Measurements from ENCODE around the gene HTRA3.

Gene HTRA3

GRCh38 chr4:8252301-8253173, 17.0 kb upstream of the HTRA3 start:
- H3K36me3 Mint-ChIP-seq: no peaks in the 10 kb centered on the region
- H3K4me3 Mint-ChIP-seq: no peak overlapping the region
- no peak overlapping the region for H3K27ac Mint-ChIP-seq

GRCh38 chr4:8254076-8254475, 15.5 kb upstream of the HTRA3 start:
- no peak overlapping the region for H3K27ac Mint-ChIP-seq
- no peaks in the 10 kb centered on the region for H3K9me3 Mint-ChIP-seq
- no peak for ATAC-seq
- H3K36me3 Mint-ChIP-seq: no peaks in the 10 kb centered on the region
- H3K4me3 Mint-ChIP-seq: no peak overlapping the region
- H3K4me1 Mint-ChIP-seq: no peaks in the 10 kb centered on the region
- DNase-seq (ENCODE audit: low spot score in 2 of 2): no peak

More at GRCh38 chr4:8252301-8253173, 17.0 kb upstream of the HTRA3 start:
- no peak for ATAC-seq
- DNase-seq (ENCODE audit: low spot score in 2 of 2): no peak
- Mint-ChIP-seq H3K9me3 (no peaks in the 10 kb centered on the region), H3K4me1 (no peaks in the 10 kb centered on the region)

- H3K4me3 Mint-ChIP-seq: no peak overlapping the region
- H3K9me3 Mint-ChIP-seq: no peaks in the 10 kb centered on the region
- DNase-seq (ENCODE audit: low spot score in 2 of 2) (no peak), ATAC-seq (peak; percentile 19)
- H3K36me3 Mint-ChIP-seq: no peaks in the 10 kb centered on the region
- no peak overlapping the region for H3K27ac Mint-ChIP-seq
- no peaks in the 10 kb centered on the region for H3K4me1 Mint-ChIP-seq
Measured at GRCh38 chr4:8255698-8256441, 13.7 kb upstream of the HTRA3 start.

GRCh38 chr4:8257854-8258253, 11.7 kb upstream of the HTRA3 start:
- no peak overlapping the region for H3K27ac Mint-ChIP-seq
- no peak for DNase-seq (ENCODE audit: low spot score in 2 of 2)
- H3K4me1 Mint-ChIP-seq: no peaks in the 10 kb centered on the region
- H3K4me3 Mint-ChIP-seq: no peak overlapping the region
- H3K36me3 Mint-ChIP-seq: no peaks in the 10 kb centered on the region
- H3K9me3 Mint-ChIP-seq: no peaks in the 10 kb centered on the region
- no peak for ATAC-seq

GRCh38 chr4:8258552-8259212, 10.9 kb upstream of the HTRA3 start:
- DNase-seq (ENCODE audit: low spot score in 2 of 2): no peak
- no peaks in the 10 kb centered on the region for H3K36me3 Mint-ChIP-seq
- no peaks in the 10 kb centered on the region for H3K4me1 Mint-ChIP-seq
- H3K9me3 Mint-ChIP-seq: no peaks in the 10 kb centered on the region
- no peak for ATAC-seq
- H3K27ac Mint-ChIP-seq: no peak overlapping the region
- no peak overlapping the region for H3K4me3 Mint-ChIP-seq

- Mint-ChIP-seq H3K27ac (no peak overlapping the region), H3K36me3 (no peaks in the 10 kb centered on the region), H3K4me1 (no peaks in the 10 kb centered on the region), H3K9me3 (no peaks in the 10 kb centered on the region), H3K4me3 (no peak overlapping the region)
- DNase-seq (ENCODE audit: low spot score in 2 of 2): no peak
- ATAC-seq: no peak
Measured at GRCh38 chr4:8259743-8260430, 9.7 kb upstream of the HTRA3 start.

GRCh38 chr4:8260656-8261111, 8.9 kb upstream of the HTRA3 start:
- Mint-ChIP-seq H3K4me3 (no peak overlapping the region), H3K4me1 (no peaks in the 10 kb centered on the region), H3K27ac (no peak overlapping the region), H3K36me3 (no peaks in the 10 kb centered on the region), H3K9me3 (no peaks in the 10 kb centered on the region)
- ATAC-seq (no peak), DNase-seq (ENCODE audit: low spot score in 2 of 2) (no peak)

- H3K27ac Mint-ChIP-seq: no peak overlapping the region
- peak; percentile 41 for ATAC-seq
- no peaks in the 10 kb centered on the region for H3K9me3 Mint-ChIP-seq
Measured at GRCh38 chr4:8261851-8262535, 7.6 kb upstream of the HTRA3 start.

GRCh38 chr4:8262637-8263322, 6.8 kb upstream of the HTRA3 start:
- Mint-ChIP-seq H3K4me1 (no peaks in the 10 kb centered on the region), H3K36me3 (no peaks in the 10 kb centered on the region), H3K9me3 (no peaks in the 10 kb centered on the region), H3K27ac (no peak overlapping the region), H3K4me3 (no peak overlapping the region)
- no peak for ATAC-seq
- no peak for DNase-seq (ENCODE audit: low spot score in 2 of 2)

More at GRCh38 chr4:8261851-8262535, 7.6 kb upstream of the HTRA3 start:
- DNase-seq (ENCODE audit: low spot score in 2 of 2): no peak
- Mint-ChIP-seq H3K4me1 (no peaks in the 10 kb centered on the region), H3K36me3 (no peaks in the 10 kb centered on the region), H3K4me3 (no peak overlapping the region)

GRCh38 chr4:8263397-8263796, 6.2 kb upstream of the HTRA3 start:
- DNase-seq (ENCODE audit: low spot score in 2 of 2) (no peak), ATAC-seq (no peak)
- H3K9me3 Mint-ChIP-seq: no peaks in the 10 kb centered on the region
- H3K4me3 Mint-ChIP-seq: no peak overlapping the region
- no peaks in the 10 kb centered on the region for H3K4me1 Mint-ChIP-seq
- no peak overlapping the region for H3K27ac Mint-ChIP-seq
- H3K36me3 Mint-ChIP-seq: no peaks in the 10 kb centered on the region

GRCh38 chr4:8264106-8264505, 5.4 kb upstream of the HTRA3 start:
- no peak for ATAC-seq
- H3K4me1 Mint-ChIP-seq: no peaks in the 10 kb centered on the region
- DNase-seq (ENCODE audit: low spot score in 2 of 2): no peak
- H3K36me3 Mint-ChIP-seq: no peaks in the 10 kb centered on the region
- no peaks in the 10 kb centered on the region for H3K9me3 Mint-ChIP-seq
- no peak overlapping the region for H3K27ac Mint-ChIP-seq
- no peak overlapping the region for H3K4me3 Mint-ChIP-seq

GRCh38 chr4:8265171-8265929, 4.2 kb upstream of the HTRA3 start:
- Mint-ChIP-seq H3K36me3 (no peaks in the 10 kb centered on the region), H3K27ac (no peak overlapping the region), H3K9me3 (no peaks in the 10 kb centered on the region), H3K4me3 (no peak overlapping the region), H3K4me1 (no peaks in the 10 kb centered on the region)
- DNase-seq (ENCODE audit: low spot score in 2 of 2) (no peak), ATAC-seq (no peak)

- DNase-seq (ENCODE audit: low spot score in 2 of 2) (no peak), ATAC-seq (no peak)
- no peaks in the 10 kb centered on the region for H3K9me3 Mint-ChIP-seq
- no peak overlapping the region for H3K27ac Mint-ChIP-seq
- H3K36me3 Mint-ChIP-seq: no peaks in the 10 kb centered on the region
- no peak overlapping the region for H3K4me3 Mint-ChIP-seq
- no peaks in the 10 kb centered on the region for H3K4me1 Mint-ChIP-seq
Measured at GRCh38 chr4:8266088-8266487, 3.5 kb upstream of the HTRA3 start.

- Mint-ChIP-seq H3K9me3 (no peaks in the 10 kb centered on the region), H3K4me3 (no peak overlapping the region), H3K36me3 (no peaks in the 10 kb centered on the region), H3K4me1 (no peaks in the 10 kb centered on the region), H3K27ac (no peak overlapping the region)
- ATAC-seq (no peak), DNase-seq (ENCODE audit: low spot score in 2 of 2) (no peak)
Measured at GRCh38 chr4:8266508-8266907, 3.0 kb upstream of the HTRA3 start.
